Parathyroid adenoma (tissue), 2 donors: ENCODE measurements around the gene AJUBA.
A peak's percentile ranks its signal among the peaks of the same experiment; 100 is the strongest.

Source experiments
- H2AFZ ChIP-seq: fragments of 300-600 bp; sonication (generic); one replicate; pipeline ENCODE4 v1.7.0; 2017; ENCODE audit warnings: antibody characterized with exemption, mild to moderate bottlenecking
- H3K27ac ChIP-seq: fragments of 300-600 bp; sonication (generic); one replicate; pipeline ENCODE4 v1.7.0; 2017
- H3K27me3 ChIP-seq: fragments of 300-600 bp; sonication (generic); one replicate; pipeline ENCODE4 v1.7.0; 2017; ENCODE audit warnings: low read length; ENCODE audit not compliant: control insufficient read depth, insufficient read depth
- H3K36me3 ChIP-seq: fragments of 300-600 bp; sonication (generic); one replicate; pipeline ENCODE4 v1.7.0; 2017; ENCODE audit warnings: low read length; ENCODE audit not compliant: control insufficient read depth, insufficient read depth
- H3K4me1 ChIP-seq: fragments of 300-600 bp; sonication (generic); one replicate; pipeline ENCODE4 v1.7.0; 2017; ENCODE audit warnings: control low read depth
- H3K4me2 ChIP-seq: fragments of 300-600 bp; sonication (generic); one replicate; pipeline ENCODE4 v1.7.0; 2017; ENCODE audit warnings: low read length
- H3K4me3 ChIP-seq: fragments of 300-600 bp; sonication (generic); one replicate; pipeline ENCODE4 v1.7.0; 2017; ENCODE audit warnings: low read depth, low read length
- H3K79me2 ChIP-seq: fragments of 300-600 bp; sonication (generic); one replicate; pipeline ENCODE4 v1.7.0; 2017; ENCODE audit warnings: control low read depth
- H3K9ac ChIP-seq: fragments of 300-600 bp; sonication (generic); one replicate; pipeline ENCODE4 v1.7.0; 2017; ENCODE audit warnings: mild to moderate bottlenecking
- H3K9me3 ChIP-seq: fragments of 300-600 bp; sonication (generic); one replicate; pipeline ENCODE4 v1.7.0; 2017; ENCODE audit warnings: low read length; ENCODE audit not compliant: control insufficient read depth
- CTCF ChIP-seq: fragments of 300-600 bp; sonication (generic); IDR thresholded peaks from one replicate; pipeline ENCODE4 v1.7.0; 2017; ENCODE audit warnings: antibody characterized with exemption, mild to moderate bottlenecking
- donor health status: primary hyperparathyroidism.

Gene AJUBA

GRCh38 chr14:22981090-22981875, 1.1 kb downstream of the AJUBA start:
- H3K27me3 ChIP-seq, result no peaks in the 10 kb centered on the region
- H3K9ac ChIP-seq, result no peak overlapping the region
- H3K4me2 ChIP-seq, result peak overlapping the region; percentile 91
- H3K79me2 ChIP-seq, result no peaks in the 10 kb centered on the region
- no peak overlapping the region for H3K27ac ChIP-seq
- peaks cover 15% of the 10 kb centered on the region for H3K4me1 ChIP-seq
- H3K36me3 ChIP-seq, result no peaks in the 10 kb centered on the region
- H3K9me3 ChIP-seq, result no peaks in the 10 kb centered on the region
- peak overlapping the region; percentile 79 for H2AFZ ChIP-seq
- H3K4me3 ChIP-seq, result peak overlapping the region; percentile 71
- TF ChIP-seq CTCF, result no peak

DNA sequence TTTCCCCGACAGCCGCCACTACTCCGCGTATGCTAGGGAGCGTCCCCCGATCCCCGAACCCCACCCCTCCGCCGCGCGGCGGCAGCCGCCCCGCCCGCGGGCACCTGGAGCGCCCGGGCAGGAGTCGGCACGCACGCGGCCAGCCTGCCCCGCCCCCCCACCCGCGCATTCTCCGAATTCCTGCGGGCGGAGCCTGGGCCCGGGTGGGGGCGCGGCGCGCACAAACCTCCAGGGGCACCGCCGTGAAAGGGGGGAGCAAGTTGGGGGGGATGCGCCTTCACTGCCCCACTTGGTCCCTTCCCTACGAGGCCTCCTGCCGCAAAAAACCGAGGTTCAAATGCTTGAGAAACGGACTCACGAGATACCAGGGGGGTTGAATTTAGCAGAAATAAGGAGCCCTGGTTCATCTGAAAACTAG, 1.7 kb downstream of the AJUBA start:
- Histone ChIP-seq H2AFZ (peak overlapping the region; percentile 79), H3K9me3 (no peaks in the 10 kb centered on the region), H3K79me2 (no peaks in the 10 kb centered on the region), H3K36me3 (no peaks in the 10 kb centered on the region), H3K4me2 (peak overlapping the region; percentile 91), H3K27me3 (no peaks in the 10 kb centered on the region), H3K27ac (no peak overlapping the region), H3K9ac (no peak overlapping the region), H3K4me1 (peaks cover 15% of the 10 kb centered on the region), H3K4me3 (peak overlapping the region; percentile 71)
- TF ChIP-seq CTCF, result no peak

DNA sequence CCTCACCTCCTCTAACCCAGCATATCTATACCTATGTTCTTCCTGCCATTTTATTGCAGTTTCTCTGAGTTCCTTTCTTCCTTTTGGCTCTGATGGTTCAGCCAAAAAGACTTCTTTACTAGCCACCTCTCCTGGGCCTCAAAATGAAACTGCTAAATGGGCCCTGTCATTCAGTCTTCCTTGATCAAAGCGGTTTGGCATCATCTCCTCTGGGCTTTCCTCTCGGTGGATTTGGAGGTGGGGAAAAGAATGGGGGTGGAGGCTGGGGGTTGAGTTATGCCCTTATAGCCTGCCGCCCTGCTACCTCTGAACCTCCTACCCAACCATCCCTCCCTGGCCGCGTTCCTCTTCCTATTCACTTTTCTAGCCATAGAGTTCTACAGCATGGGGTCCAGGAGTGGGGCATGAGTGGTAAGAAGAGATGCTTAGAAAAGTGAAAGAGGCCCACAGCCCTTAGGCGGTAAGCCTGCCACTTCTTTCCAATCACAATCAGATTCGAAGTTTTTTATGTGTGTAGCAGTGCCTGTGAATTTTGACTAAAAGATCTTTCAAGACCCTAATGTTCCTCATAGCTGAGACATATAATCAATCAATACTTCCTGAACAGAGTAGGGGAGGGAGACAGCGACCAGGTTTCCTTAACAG, 2.5 kb downstream of the AJUBA start:
- H3K4me2 ChIP-seq, result peak overlapping the region; percentile 59
- no peaks in the 10 kb centered on the region for H3K79me2 ChIP-seq
- H2AFZ ChIP-seq, result no peak overlapping the region
- peak overlapping the region; percentile 28 for H3K4me3 ChIP-seq
- H3K36me3 ChIP-seq, result no peaks in the 10 kb centered on the region
- TF ChIP-seq CTCF, result no peak
- no peak overlapping the region for H3K9ac ChIP-seq
- no peaks in the 10 kb centered on the region for H3K27me3 ChIP-seq
- no peaks in the 10 kb centered on the region for H3K9me3 ChIP-seq
- no peak overlapping the region for H3K27ac ChIP-seq
- H3K4me1 ChIP-seq, result peaks cover 15% of the 10 kb centered on the region

- no peak overlapping the region for H3K27ac ChIP-seq
- peaks cover 15% of the 10 kb centered on the region for H3K4me1 ChIP-seq
- H3K4me3 ChIP-seq, result no peak overlapping the region
- no peak for TF ChIP-seq CTCF
- H3K9me3 ChIP-seq, result no peaks in the 10 kb centered on the region
- H3K9ac ChIP-seq, result no peak overlapping the region
- H2AFZ ChIP-seq, result no peak overlapping the region
- no peaks in the 10 kb centered on the region for H3K27me3 ChIP-seq
- H3K4me2 ChIP-seq, result no peak overlapping the region
- H3K36me3 ChIP-seq, result no peaks in the 10 kb centered on the region
- no peaks in the 10 kb centered on the region for H3K79me2 ChIP-seq
Observed at GRCh38 chr14:22978981-22979671, 3.2 kb downstream of the AJUBA start.
